ENCODE measurements around the gene FAM204A.

The FAM204A gene

DNA sequence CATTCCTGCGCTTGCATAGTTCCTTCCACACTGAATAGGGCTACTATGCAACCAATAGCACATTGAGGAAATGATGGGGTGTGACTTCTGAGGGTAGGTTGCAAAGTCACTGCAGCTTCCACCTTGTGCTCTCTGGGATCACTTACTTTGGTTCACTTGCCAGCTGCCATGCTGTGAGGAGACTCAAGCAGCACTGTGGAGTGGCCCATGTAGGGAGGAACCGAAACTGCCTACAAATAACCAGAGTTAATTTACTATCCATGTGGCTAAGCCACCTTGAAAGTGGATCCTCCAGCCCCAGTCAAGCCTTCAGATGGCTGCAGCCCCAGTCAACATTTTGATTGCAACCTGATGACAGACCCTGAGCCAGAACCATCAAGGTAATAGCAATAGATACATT is 64.3 kb downstream of the FAM204A start:
- DNase-seq (ENCODE audit: low read depth in 2 of 2) = no peak

DNA sequence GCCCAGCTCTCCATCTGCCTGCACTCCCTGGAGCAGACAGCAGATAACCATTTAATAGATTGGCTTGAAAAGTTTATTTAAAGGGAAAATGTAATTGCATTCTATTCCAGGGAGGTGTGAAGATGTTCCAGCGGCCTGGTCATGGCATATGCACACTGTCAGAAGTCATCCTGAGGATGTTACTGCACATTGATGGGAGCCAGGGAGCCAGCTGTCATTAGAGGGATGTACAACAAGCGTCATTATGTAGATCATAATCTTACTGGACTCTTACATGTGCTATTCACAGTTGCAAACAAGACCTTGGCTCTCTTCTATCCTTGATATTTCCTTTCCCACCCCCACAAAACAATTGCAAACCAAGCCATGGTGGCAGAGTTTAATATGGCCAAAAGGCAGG is 65.4 kb downstream of the FAM204A start:
- DNase-seq (ENCODE audit: low read depth in 2 of 2) = no peak

DNA sequence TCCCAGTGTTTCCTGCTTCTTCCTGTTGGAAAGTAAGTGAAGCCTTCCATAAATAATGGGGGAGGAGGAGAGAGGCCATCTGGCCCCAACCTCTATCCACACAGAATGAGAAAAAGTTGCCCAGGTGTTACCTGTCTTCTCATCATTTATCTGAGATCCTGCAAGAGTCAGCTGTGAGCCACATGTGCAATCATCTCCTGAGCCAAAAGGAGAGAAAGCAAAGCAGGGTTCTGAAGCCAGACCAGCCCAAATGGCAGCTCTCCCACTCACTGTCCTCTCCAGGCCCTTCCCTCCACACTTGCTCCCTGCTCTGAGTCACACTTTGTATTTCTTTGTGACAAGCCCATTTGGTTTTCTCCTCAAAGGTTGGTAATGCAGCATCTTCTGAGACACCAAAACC is 65.9 kb downstream of the FAM204A start:
- DNase-seq (ENCODE audit: low read depth in 2 of 2) = no peak

DNA sequence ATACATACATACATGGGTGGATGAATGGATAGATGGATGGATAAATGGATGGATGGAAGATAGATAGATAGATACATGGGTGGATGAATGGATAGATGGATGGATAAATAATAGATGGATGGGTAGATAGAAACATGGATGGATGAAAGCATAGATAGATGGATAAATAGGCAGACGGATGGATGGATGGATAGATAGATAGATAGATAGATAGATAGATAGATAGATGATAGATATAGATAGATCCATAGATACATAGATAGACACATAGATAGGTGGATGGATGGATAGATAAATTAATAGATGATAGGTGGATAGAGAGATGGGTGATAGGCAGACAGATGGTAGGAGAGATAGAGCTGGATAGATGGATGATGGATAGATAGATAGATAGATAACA is 68.5 kb downstream of the FAM204A start:
- no peak for DNase-seq (ENCODE audit: low read depth in 2 of 2)

DNA sequence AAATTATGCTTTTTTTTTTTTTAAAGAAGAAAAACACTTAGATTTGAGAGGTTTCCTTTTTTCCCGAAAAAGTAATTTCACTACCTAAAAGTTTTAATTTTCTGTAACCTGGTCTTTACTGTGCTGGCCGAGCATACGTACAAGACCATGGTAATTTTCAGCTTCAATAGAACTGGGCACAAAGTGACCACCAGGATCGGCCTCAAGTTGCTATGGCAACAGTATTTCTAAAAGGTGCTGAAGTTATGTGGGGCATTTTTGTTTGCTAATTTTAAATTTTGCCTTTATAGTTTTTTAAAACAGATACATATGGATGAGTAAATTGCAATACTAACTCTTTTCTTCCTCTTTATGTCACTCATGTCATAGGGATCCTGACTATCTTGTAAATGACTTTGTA is 69.4 kb downstream of the FAM204A start:
- no peak for DNase-seq (ENCODE audit: low read depth in 2 of 2)

DNA sequence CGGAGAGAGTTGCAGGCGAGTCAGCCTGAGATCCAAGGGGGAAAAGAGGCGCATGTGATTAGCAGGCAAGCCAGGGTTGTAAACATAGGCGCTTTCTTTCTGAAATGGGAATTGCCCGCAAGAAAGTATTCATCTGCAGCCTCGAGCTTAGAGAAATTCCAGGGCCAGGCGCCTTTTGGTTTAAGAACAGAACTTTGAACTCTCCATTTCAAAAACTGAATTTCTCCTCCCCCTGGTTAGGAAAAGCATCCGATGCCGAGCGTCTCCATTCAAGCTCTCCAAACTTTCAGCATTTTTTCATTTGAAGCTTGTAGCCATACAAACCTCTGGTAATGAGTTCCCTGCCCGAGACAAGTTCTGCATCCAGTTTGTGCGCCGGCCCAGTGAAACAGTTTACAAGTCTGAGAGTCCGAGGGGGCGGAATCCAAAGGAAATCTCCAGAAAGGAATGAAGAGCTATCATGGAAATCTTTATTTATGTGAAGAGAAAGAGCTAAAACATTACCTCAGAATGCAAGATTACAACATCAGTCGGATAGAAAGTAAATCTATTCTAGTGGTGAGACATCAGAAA is 69.9 kb downstream of the FAM204A start:
- no peak for DNase-seq (ENCODE audit: low read depth in 2 of 2)

DNA sequence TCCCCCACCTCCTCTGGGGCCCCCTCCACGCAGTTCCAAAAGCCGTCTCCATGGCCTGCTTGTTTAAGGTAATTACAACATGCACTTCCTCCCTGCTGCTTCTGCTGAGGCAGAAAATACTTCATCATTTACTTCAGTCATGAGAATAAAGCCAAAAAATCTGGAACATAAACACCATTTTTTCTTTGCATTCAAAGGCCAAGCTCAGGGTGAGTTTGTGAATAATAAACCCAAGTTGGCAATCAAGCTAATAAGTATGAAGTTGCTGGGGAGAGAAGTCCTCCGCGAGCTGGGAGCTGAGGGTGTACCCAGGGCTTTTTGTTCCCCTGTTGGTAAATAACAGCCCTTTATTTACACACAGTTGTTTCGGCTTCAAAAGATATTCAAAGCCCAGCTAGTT is 70.5 kb downstream of the FAM204A start:
- DNase-seq (ENCODE audit: low read depth in 2 of 2) = no peak

DNA sequence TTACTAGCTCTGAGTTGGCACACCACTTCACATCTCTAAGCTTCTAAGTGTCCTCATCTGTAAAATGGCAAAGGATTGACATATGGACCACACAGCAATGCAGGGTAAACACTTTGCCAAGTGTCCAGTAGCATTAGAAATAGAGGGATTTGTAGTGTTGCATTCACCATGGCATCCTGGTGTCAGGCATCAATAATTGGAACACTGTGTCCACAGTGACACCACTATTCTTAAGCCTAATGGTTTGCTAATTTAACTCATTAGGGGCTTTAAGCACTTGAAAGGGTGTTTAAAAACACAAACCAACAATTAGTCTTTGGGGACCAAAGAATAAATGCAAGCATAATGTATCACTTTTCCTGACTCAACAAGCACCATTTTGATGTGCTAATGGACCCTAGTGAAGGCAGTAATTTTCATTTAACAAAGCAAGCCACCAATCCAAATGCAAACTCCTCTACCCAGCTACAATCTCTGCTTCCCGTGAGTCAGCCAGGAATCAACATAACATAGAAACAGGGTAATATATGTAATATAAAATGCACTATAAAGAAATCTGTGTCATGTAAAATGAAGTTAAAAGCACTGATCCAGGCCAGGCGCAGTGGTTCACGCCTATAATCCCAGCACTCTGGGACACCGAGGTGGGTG is 75.9 kb downstream of the FAM204A start:
- no peak for DNase-seq (ENCODE audit: low read depth in 2 of 2)

DNA sequence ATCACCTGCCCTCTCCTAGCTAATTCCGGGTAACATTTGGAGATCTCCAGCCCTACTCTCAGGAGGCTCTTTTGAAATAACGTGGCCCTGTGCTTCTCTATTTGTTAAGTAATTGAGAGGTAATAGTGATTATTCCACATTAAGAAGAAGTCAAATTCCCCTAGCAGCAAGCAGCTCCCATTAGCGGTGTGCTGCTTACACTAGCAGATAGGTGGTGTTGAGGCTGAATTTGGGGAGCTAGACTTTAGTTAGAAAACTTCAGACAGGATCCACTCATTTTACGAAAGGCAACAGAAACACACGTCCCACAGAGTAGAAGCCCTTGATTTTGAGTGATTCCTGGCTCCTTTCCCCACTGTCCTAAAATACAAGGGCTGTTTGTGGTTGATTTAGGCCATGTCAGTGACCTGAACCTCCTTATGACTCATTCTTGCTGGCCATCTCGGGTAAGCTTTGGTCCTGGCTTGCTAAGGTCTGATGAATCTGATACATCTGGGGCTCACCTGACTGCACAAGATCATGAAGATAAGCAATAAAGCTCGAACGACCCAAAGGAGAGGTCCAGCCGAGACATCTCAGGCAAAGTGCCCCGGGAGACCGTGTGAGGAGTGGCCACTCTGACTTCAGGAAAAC is 77.2 kb downstream of the FAM204A start:
- DNase-seq (ENCODE audit: low read depth in 2 of 2) = no peak

DNA sequence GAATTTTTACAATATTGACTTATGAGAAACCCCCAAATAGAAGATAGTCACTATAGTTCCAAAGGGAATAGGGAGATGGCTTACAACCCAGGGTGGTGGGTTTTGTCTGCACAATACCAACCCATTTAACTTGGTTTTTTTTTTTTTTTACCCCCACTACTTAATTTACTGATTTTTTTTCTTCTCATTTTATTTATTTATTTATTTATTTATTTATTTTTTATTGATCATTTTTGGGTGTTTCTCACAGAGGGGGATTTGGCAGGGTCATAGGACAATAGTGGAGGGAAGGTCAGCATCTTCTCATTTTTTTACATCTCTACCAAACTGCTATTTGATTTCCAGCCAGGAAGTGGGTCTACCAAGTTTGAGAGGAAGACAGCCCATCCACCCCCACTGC is 77.9 kb downstream of the FAM204A start:
- no peak for DNase-seq (ENCODE audit: low read depth in 2 of 2)

DNA sequence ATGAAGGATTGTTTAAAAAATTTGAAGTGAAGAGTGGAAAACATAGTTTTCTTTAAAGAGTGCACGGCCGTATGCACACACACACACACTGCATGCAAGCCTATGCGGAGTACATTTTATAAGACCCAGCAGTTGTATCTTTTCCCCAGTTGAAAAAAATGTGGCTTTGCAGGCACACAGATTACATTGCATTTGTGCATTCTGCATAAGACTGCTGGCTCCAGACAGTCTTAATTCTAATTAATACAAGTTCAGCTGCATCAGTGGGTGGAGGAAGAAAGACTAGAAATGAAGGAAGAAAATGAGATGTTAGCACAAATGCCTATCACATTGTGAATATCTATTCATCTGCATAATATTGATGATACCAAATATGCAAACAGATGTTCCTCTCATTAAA is 79.6 kb downstream of the FAM204A start:
- DNase-seq (ENCODE audit: low read depth in 2 of 2) = no peak

DNA sequence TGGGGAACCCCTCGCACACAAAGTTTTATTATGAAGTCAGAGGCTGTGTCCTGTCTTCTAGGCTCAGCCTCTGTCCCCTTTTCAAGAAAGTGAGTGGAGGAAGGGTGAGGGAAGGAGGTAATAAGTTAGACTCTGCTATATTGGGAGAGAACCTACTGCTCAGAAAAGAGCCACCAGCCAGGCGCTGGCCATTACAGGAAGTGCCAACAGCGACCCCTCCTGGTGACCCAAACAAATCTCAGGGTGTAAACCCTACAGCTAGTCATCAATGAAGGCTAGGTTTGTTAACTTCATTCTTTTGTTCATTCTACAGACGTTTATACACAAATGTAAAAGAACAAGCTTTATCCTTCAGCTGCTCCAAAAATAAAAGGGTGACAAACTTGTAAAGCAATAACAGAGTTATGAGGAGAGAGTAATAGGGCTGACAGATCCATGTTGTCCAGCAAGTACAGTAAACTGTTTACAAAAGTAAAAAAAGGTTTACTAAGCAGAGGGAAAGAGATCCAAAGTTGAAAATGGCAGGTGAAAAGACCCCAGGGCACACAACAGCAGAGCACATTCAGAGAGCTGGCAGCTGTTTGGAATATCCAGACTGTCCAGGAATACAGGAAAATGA is 82.7 kb downstream of the FAM204A start:
- no peak for DNase-seq (ENCODE audit: low read depth in 2 of 2)

DNA sequence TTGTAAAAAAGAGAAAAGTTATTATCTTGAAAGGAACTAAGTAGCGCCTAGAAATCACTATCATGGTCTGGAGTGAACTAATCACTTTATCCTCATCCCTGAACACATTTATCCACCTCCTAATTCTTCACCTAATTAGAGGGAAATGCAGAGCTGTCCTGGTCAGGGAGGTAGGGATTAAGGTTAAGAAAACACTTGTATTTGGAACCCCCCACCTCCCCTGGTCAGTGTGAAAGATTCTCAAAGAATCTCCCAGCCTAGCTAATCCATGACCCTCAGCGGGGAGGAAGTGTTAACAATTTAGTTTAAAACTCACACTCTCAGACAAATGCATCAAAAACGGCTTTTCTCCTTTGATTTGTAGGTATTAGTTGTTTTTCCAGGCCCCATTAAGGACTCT is 83.8 kb downstream of the FAM204A start:
- no peak for DNase-seq (ENCODE audit: low read depth in 2 of 2)

DNA sequence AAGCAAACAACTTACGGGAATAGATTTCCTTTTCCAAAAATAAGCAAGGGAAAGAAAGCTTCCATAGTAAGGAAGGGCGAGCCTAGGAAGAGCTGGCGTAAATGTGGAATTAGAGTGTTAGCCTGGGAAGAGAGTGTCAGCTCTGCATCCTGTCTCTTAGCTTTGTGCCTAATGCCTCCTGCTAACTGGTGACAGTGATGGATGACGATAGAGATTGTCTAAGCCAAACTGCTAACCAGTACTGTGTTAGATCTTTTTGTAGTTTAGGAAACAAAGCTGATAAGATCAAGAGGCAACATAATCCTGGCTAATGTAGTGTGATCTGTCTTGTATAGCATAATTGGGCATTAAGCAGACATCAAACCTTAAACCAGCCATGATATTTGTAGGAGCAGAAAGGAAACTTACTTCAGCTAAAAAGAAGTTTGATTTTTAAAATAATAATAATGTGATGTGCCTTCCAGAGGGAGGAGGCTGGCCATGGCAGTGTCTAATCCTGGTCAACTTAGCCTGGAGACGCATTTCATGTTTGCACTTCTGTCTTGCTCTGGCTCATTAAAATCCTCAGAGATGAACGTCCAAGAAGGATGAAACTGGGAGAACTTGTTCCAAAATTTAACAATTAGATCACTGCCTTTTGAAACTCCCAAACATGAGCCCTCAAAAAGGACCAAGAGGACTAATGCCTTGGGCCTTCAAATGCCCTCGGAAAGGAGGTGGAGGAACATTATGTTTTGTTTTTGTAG is 85.1 kb downstream of the FAM204A start:
- no peak for DNase-seq (ENCODE audit: low read depth in 2 of 2)

DNA sequence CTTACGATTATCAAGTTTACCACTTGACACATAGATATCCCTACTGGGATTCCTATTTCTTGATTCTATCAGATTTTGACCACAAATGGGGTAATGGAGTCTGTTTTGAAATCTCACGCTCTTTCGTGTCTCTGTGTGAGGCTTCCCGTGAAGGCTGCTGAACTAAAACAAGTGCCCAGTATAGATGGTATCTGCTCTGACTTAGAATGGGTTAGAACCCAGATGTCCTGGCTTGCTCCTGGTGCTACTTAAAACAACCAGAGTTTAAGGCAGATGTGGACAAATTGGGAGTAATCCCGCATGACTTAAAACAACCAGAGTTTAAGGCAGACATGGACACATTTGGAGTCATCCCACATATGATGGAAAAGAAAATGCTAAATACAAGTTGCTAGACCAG is 85.9 kb downstream of the FAM204A start:
- no peak for DNase-seq (ENCODE audit: low read depth in 2 of 2)

DNA sequence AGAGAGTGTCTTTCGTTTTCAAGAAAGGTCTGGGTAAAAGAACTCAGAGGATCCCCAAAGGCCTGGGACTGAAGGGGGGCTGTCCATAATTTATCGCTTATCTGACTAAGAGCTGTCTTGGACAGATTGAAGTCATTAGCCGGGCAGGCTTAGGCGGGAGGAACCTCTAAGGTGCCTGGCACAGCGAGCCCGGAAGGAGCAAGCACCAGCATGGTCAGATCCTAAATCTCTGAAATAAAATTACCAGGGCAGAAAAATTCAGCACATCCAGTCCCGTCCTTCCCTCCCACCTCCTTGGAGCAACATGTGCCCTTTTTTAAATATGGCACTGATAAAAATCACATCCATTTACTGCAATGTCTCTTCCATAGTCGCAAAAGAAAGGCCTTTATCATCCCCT is 86.8 kb downstream of the FAM204A start:
- no peak for DNase-seq (ENCODE audit: low read depth in 2 of 2)

DNA sequence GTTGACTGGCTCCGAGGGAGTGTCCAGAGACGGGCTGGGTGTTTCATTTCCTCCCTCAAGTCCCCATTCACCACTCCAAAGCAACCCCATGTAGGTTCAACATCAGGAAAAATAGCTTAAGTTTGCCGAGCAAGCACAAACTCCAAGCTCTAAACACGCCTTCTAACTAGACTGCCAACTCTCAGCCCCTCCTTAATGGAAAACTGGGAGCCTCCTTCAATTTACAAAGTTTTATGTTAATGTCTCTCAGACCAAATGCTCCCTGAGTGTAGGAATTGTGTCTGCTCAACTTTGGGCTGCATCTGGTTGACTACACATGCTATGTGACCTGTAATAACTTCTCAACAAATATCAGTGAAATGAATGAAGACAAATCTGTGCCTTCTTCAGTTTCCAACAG is 87.5 kb downstream of the FAM204A start:
- DNase-seq (ENCODE audit: low read depth in 2 of 2) = no peak

DNA sequence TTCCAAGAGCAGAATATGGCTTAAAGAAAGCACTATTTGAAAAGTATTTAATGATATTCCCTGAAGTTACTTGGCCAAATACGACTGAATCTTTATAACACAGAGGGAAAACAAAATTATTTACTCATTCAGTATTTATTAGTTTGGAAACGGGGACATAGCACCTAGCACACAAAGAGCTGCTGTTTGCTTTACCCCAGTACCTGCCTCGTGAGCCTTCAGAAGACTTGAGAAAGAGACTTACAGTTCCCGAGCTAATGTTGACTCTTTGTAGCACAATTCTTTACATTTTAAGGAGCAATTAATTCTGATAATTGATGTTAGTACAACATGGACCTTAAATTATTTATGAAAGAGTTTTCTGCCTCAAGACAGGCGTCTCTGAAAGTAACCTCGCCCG is 88.7 kb downstream of the FAM204A start:
- no peak for DNase-seq (ENCODE audit: low read depth in 2 of 2)

DNA sequence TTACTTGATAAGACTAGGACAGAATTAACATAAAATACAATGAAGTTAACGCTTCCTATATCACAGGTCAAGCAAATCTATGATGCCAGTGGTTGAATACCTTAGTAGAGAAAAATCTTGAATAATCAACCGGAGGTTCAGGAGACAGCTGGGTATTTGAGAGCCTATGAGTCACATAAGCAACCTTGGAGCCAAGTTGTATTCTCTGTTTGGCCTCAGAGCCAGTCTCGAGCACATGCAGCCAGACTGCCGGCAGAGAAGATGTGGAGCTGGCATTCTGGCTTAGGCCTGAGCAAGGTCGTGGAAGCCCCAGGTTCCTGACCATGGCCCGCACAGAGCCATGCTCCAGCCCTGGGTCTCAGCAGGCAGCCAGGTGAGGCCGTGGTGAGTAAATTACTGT is 90.3 kb downstream of the FAM204A start:
- no peak for DNase-seq (ENCODE audit: low read depth in 2 of 2)

DNA sequence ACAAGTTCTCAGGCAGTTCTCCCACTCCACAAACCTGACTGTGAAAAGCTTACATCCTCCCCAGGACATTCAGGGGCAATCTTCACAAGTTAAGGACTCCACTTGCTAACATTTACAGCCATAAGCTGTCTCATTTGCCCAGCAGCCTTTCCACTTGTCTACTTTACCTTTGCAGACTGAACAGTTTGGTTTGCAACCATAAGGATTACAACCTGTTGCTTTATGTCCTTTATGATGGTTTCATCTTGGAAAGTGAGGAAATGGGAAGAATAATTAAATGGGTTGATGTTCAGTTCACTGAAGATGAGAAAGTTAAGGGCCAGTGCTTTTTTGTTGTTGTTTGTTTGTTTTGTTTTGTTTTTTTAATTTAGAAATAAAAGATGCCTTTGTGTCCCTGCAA is 92.4 kb downstream of the FAM204A start:
- no peak for DNase-seq (ENCODE audit: low read depth in 2 of 2)
